ENCODE data around the gene MLIP. TPM values are rescaled to one million over a fixed set of nuclear protein-coding genes. Genes with fewer than 3 reads are reported as not detected.

Gene MLIP
- total RNA-seq, 2 experiments from 2014 or later, result not detected

- Histone ChIP-seq H2AFZ (ENCODE audit: low read length) (no peak overlapping the region), H3K79me2 (ENCODE audit: insufficient read depth, low read depth, low read length) (no peaks in the 10 kb centered on the region), H3K9me3 (ENCODE audit: low read length) (no peaks in the 10 kb centered on the region), H3K4me2 (ENCODE audit: low read length) (no peak overlapping the region), H3K27ac (ENCODE audit: low read depth, low read length, poor library complexity, severe bottlenecking) (no peak overlapping the region), H4K20me1 (ENCODE audit: insufficient read depth, low read length) (no peaks in the 10 kb centered on the region), H3K4me1 (ENCODE audit: insufficient read depth, low read length, poor library complexity, severe bottlenecking) (no peaks in the 10 kb centered on the region), H3K4me3 (ENCODE audit: low read depth, low read length, poor library complexity, severe bottlenecking) (no peak overlapping the region), H3K9me2 (ENCODE audit: insufficient read depth, low read length) (no peaks in the 10 kb centered on the region), H3K36me3 (ENCODE audit: insufficient read depth, low read length) (no peaks in the 10 kb centered on the region)
- DNase-seq (ENCODE audit: low spot score), result no peak
- intact Hi-C loops (cut with micrococcal nuclease; ENCODE audit: unreplicated experiment), result no loop called here
- no TSS peak for BruUV-seq (replicated peaks)
- ChIA-PET POLR2A (no interaction called here), CTCF (ENCODE audit: unreplicated experiment) (no interaction called here)
- no peak for TF ChIP-seq EZH2phosphoT487 (IDR thresholded peaks at IDR 0.05; ENCODE audit: borderline replicate concordance, low read depth, low read length)
- no peak for TF ChIP-seq CTCF (conservative IDR thresholded peaks at IDR 0.05; ENCODE audit: low read length)
Measured at GRCh38 chr6:54216336-54216735, 105.1 kb downstream of the MLIP start.

GRCh38 chr6:54217018-54217417 is 105.8 kb downstream of the MLIP start:
- Histone ChIP-seq H3K9me3 (ENCODE audit: low read length) (no peaks in the 10 kb centered on the region), H3K4me3 (ENCODE audit: low read depth, low read length, poor library complexity, severe bottlenecking) (no peak overlapping the region), H3K4me2 (ENCODE audit: low read length) (no peak overlapping the region), H2AFZ (ENCODE audit: low read length) (no peak overlapping the region), H3K9me2 (ENCODE audit: insufficient read depth, low read length) (no peaks in the 10 kb centered on the region), H3K4me1 (ENCODE audit: insufficient read depth, low read length, poor library complexity, severe bottlenecking) (no peaks in the 10 kb centered on the region), H3K79me2 (ENCODE audit: insufficient read depth, low read depth, low read length) (no peaks in the 10 kb centered on the region), H3K27ac (ENCODE audit: low read depth, low read length, poor library complexity, severe bottlenecking) (no peak overlapping the region), H4K20me1 (ENCODE audit: insufficient read depth, low read length) (no peaks in the 10 kb centered on the region), H3K36me3 (ENCODE audit: insufficient read depth, low read length) (no peaks in the 10 kb centered on the region)
- ChIA-PET POLR2A (interaction anchor here (0.7 kb wide), 2 partner anchors 11 to 15 kb away, joined by 3 read pairs; no protein-coding TSS in a partner anchor), CTCF (ENCODE audit: unreplicated experiment) (interaction anchor here (0.6 kb wide), 1 partner anchor 71 kb away, joined by 3 read pairs; no protein-coding TSS in a partner anchor)
- DNase-seq (ENCODE audit: low spot score), result no peak
- no peak for TF ChIP-seq CTCF (conservative IDR thresholded peaks at IDR 0.05; ENCODE audit: low read length)
- no peak for TF ChIP-seq EZH2phosphoT487 (IDR thresholded peaks at IDR 0.05; ENCODE audit: borderline replicate concordance, low read depth, low read length)
- intact Hi-C loops (cut with micrococcal nuclease; ENCODE audit: unreplicated experiment), result no loop called here
- no TSS peak for BruUV-seq (replicated peaks)

GRCh38 chr6:54222217-54222616 is 111.0 kb downstream of the MLIP start:
- no peaks in the 10 kb centered on the region for H3K9me3 ChIP-seq (ENCODE audit: low read length)
- BruUV-seq (replicated peaks), result no TSS peak
- intact Hi-C loops (cut with micrococcal nuclease; ENCODE audit: unreplicated experiment), result no loop called here
- no peak for TF ChIP-seq CTCF (conservative IDR thresholded peaks at IDR 0.05; ENCODE audit: low read length)
- TF ChIP-seq EZH2phosphoT487 (IDR thresholded peaks at IDR 0.05; ENCODE audit: borderline replicate concordance, low read depth, low read length), result no peak
- ChIA-PET POLR2A (interaction anchor here (0.6 kb wide), 1 partner anchor 10 kb away, joined by 5 read pairs; no protein-coding TSS in a partner anchor), CTCF (ENCODE audit: unreplicated experiment) (no interaction called here)
- H3K36me3 ChIP-seq (ENCODE audit: insufficient read depth, low read length), result no peaks in the 10 kb centered on the region
- no peak for DNase-seq (ENCODE audit: low spot score)
- H3K27ac ChIP-seq (ENCODE audit: low read depth, low read length, poor library complexity, severe bottlenecking), result no peak overlapping the region
- no peaks in the 10 kb centered on the region for H3K9me2 ChIP-seq (ENCODE audit: insufficient read depth, low read length)
- H3K4me3 ChIP-seq (ENCODE audit: low read depth, low read length, poor library complexity, severe bottlenecking), result no peak overlapping the region
- no peaks in the 10 kb centered on the region for H3K79me2 ChIP-seq (ENCODE audit: insufficient read depth, low read depth, low read length)
- H3K4me1 ChIP-seq (ENCODE audit: insufficient read depth, low read length, poor library complexity, severe bottlenecking), result no peaks in the 10 kb centered on the region
- no peaks in the 10 kb centered on the region for H4K20me1 ChIP-seq (ENCODE audit: insufficient read depth, low read length)
- H3K4me2 ChIP-seq (ENCODE audit: low read length), result no peak overlapping the region
- H2AFZ ChIP-seq (ENCODE audit: low read length), result no peak overlapping the region
